CD8-positive, alpha-beta memory T cell (primary cell): ENCODE data around the gene TMEM87A. TPM values are rescaled to one million over a fixed set of nuclear protein-coding genes. Genes with fewer than 3 reads are reported as not detected.
A peak's percentile ranks its signal among the peaks of the same experiment; 100 is the strongest.

ENCODE experiments used
- CTCF ChIA-PET: fragments of 350-600 bp; sonication (Branson Sonifier 250); formaldehyde crosslinking; loops from one replicate; lab custom pipeline; 2021; ENCODE audit warnings: antibody characterized with exemption; lab: Charles Lee
- POLR2A ChIA-PET: fragments of 350-600 bp; sonication (Branson Sonifier 250); formaldehyde crosslinking; loops from one replicate; lab custom pipeline; 2021; ENCODE audit warnings: antibody characterized with exemption; lab: Charles Lee
- DNase-seq, 5 donors: peaks; one replicate each; pipeline versions ENCODE4 v3.0.0 to v3.0.0-alpha.2; 2020 to 2022; ENCODE audit warnings: mixed read lengths in 1 of 5
- H3K27ac ChIP-seq: one replicate; pipeline ENCODE4 v1.7.0; 2013; ENCODE audit warnings: low read depth, mild to moderate bottlenecking, low read length, moderate library complexity
- H3K27me3 ChIP-seq: 2 replicates; pipeline ENCODE4 v1.7.0; 2013; ENCODE audit warnings: low read length, mild to moderate bottlenecking; ENCODE audit not compliant: insufficient read depth, poor library complexity, severe bottlenecking
- H3K36me3 ChIP-seq: 2 replicates; pipeline ENCODE4 v1.7.0; 2013; ENCODE audit warnings: mild to moderate bottlenecking, low read length, moderate library complexity; ENCODE audit not compliant: insufficient read depth
- H3K4me1 ChIP-seq: 2 replicates; pipeline ENCODE4 v1.7.0; 2013; ENCODE audit warnings: mild to moderate bottlenecking, low read length, moderate library complexity; ENCODE audit not compliant: insufficient read depth
- H3K4me3 ChIP-seq: 2 replicates; pipeline ENCODE4 v1.7.0; 2013; ENCODE audit warnings: mild to moderate bottlenecking, low read length
- H3K9me3 ChIP-seq: 2 replicates; pipeline ENCODE4 v1.7.0; 2013; ENCODE audit warnings: mild to moderate bottlenecking, low read length
- H3K27ac Mint-ChIP-seq, 8 donors: one replicate each; pipeline ENCODE4 v1.8.0; 2020 to 2021; ENCODE audit warnings: mixed read lengths in 8 of 8, mild to moderate bottlenecking in 6 of 8, inconsistent platforms in 3 of 8, moderate library complexity in 3 of 8
- H3K27me3 Mint-ChIP-seq, 2 donors: one replicate each; pipeline ENCODE4 v1.8.0; 2020 to 2021; ENCODE audit warnings: mixed read lengths in 2 of 2, mild to moderate bottlenecking in 1 of 2, moderate library complexity in 1 of 2
- H3K36me3 Mint-ChIP-seq, 3 donors: one replicate each; pipeline ENCODE4 v1.8.0; 2020 to 2021; ENCODE audit warnings: mixed read lengths in 3 of 3, inconsistent platforms in 1 of 3, mild to moderate bottlenecking in 1 of 3
- H3K4me1 Mint-ChIP-seq, 3 donors: one replicate each; pipeline ENCODE4 v1.8.0; 2020 to 2021; ENCODE audit warnings: mixed read lengths in 3 of 3, inconsistent platforms in 1 of 3, mild to moderate bottlenecking in 1 of 3
- H3K4me3 Mint-ChIP-seq, 7 donors: one replicate each; pipeline ENCODE4 v1.8.0; 2020 to 2021; ENCODE audit warnings: mixed read lengths in 7 of 7, mild to moderate bottlenecking in 6 of 7, moderate library complexity in 4 of 7, inconsistent platforms in 2 of 7
- H3K9me3 Mint-ChIP-seq, 5 donors: one replicate each; pipeline ENCODE4 v1.8.0; 2020 to 2022; ENCODE audit warnings: mixed read lengths in 5 of 5, mild to moderate bottlenecking in 3 of 5, moderate library complexity in 2 of 5, inconsistent platforms in 1 of 5
- polyA plus RNA-seq: library from polyadenylated mRNA; unstranded; fragments of 300-500 nt; fragmentation: Illumina TruSeq; gene quantifications from one replicate; pipeline ENCODE4 v1.2.3, GENCODE V29; 2021
- total RNA-seq, 2 experiments: library from RNA; stranded (reverse); gene quantifications; one replicate each; pipeline ENCODE4 v1.2.3, GENCODE V29; 2021

Gene TMEM87A
- total and polyA plus RNA-seq, 3 experiments from 2014 or later: 44.6 to 66.3 (median 47.2) TPM

GRCh38 chr15:42184736-42185135 is 88.5 kb downstream of the TMEM87A start:
- Mint-ChIP-seq H3K4me3 (no peak overlapping the region), H3K27me3 (no peaks in the 10 kb centered on the region), H3K4me1 (no peaks in the 10 kb centered on the region), H3K27ac (peak overlapping the region in 1 of 8 donors; percentile 75), H3K9me3 (no peaks in the 10 kb centered on the region), H3K36me3 (peaks cover 13 to 85% (median 36%) of the 10 kb centered on the region in 3 donors)
- POLR2A ChIA-PET: no interaction called here
- Histone ChIP-seq H3K4me3 (no peak overlapping the region), H3K36me3 (peaks cover 57% of the 10 kb centered on the region), H3K27ac (no peak overlapping the region), H3K9me3 (no peaks in the 10 kb centered on the region), H3K27me3 (no peaks in the 10 kb centered on the region), H3K4me1 (no peaks in the 10 kb centered on the region)
- CTCF ChIA-PET: no interaction called here
- no peak for DNase-seq

GRCh38 chr15:42184296-42184695 is 88.9 kb downstream of the TMEM87A start:
- Histone ChIP-seq H3K4me1 (no peaks in the 10 kb centered on the region), H3K27me3 (no peaks in the 10 kb centered on the region), H3K4me3 (no peak overlapping the region), H3K9me3 (no peaks in the 10 kb centered on the region), H3K27ac (no peak overlapping the region), H3K36me3 (peaks cover 57% of the 10 kb centered on the region)
- Mint-ChIP-seq H3K4me1 (no peaks in the 10 kb centered on the region), H3K9me3 (no peaks in the 10 kb centered on the region), H3K27ac (peak overlapping the region in 1 of 8 donors; percentile 75), H3K27me3 (no peaks in the 10 kb centered on the region), H3K4me3 (no peak overlapping the region), H3K36me3 (peaks cover 13 to 87% (median 36%) of the 10 kb centered on the region in 3 donors)
- CTCF ChIA-PET: no interaction called here
- no peak for DNase-seq
- POLR2A ChIA-PET: no interaction called here

GRCh38 chr15:42182961-42183360 is 90.3 kb downstream of the TMEM87A start:
- peaks cover 52% of the 10 kb centered on the region for H3K36me3 ChIP-seq
- ChIA-PET POLR2A (no interaction called here), CTCF (no interaction called here)
- Mint-ChIP-seq H3K27ac (peak overlapping the region in 1 of 8 donors; percentile 7), H3K27me3 (no peaks in the 10 kb centered on the region), H3K36me3 (peaks cover 18 to 87% (median 36%) of the 10 kb centered on the region in 3 donors), H3K4me3 (no peak overlapping the region), H3K4me1 (no peaks in the 10 kb centered on the region), H3K9me3 (no peaks in the 10 kb centered on the region)
- H3K27me3 ChIP-seq: no peaks in the 10 kb centered on the region
- no peak overlapping the region for H3K27ac ChIP-seq
- no peaks in the 10 kb centered on the region for H3K4me1 ChIP-seq
- H3K9me3 ChIP-seq: no peaks in the 10 kb centered on the region
- no peak overlapping the region for H3K4me3 ChIP-seq
- no peak for DNase-seq

DNA sequence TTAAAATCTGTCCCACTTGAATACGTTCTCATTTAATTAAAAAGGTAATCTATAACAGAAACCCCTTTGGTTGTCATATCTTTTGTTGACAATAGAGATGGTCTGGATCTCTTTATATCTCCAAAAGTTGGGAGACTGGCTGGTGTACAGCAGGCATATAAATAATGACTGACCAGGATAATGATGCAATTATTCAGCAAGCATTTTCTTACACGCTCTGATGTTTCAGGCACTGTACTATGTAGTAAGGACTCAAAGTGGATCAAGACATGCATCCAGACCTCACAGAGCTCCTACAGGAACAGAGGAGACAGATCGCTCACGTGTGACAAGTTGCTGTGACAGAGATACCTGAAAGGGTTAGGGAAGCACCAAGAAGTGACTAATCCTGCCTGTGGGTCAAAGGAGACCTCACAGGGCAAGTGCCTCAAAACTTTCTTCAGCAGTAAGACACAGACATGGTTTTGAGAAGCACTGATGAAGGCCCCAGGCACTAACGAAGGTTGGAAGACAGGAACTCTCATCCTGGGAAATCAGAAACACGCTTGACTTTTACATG is 90.8 kb downstream of the TMEM87A start:
- no peaks in the 10 kb centered on the region for H3K27me3 Mint-ChIP-seq
- peaks cover 20 to 87% (median 36%) of the 10 kb centered on the region in 3 donors for H3K36me3 Mint-ChIP-seq
- H3K9me3 Mint-ChIP-seq: no peaks in the 10 kb centered on the region
- no peaks in the 10 kb centered on the region for H3K4me1 Mint-ChIP-seq
- ChIA-PET CTCF (no interaction called here), POLR2A (no interaction called here)
- Histone ChIP-seq H3K27me3 (no peaks in the 10 kb centered on the region), H3K9me3 (no peaks in the 10 kb centered on the region), H3K36me3 (peaks cover 52% of the 10 kb centered on the region), H3K27ac (no peak overlapping the region), H3K4me3 (no peak overlapping the region), H3K4me1 (no peaks in the 10 kb centered on the region)
- H3K4me3 Mint-ChIP-seq: no peak overlapping the region
- H3K27ac Mint-ChIP-seq: peak overlapping the region in 1 of 8 donors; percentile 60
- no peak for DNase-seq

- Mint-ChIP-seq H3K4me1 (peaks cover 0 to 2% (median 0%) of the 10 kb centered on the region in 3 donors), H3K9me3 (no peaks in the 10 kb centered on the region), H3K4me3 (no peak overlapping the region), H3K27ac (peak overlapping the region in 1 of 8 donors; percentile 17), H3K36me3 (peaks cover 8 to 84% (median 24%) of the 10 kb centered on the region in 3 donors), H3K27me3 (no peaks in the 10 kb centered on the region)
- CTCF ChIA-PET: no interaction called here
- Histone ChIP-seq H3K27me3 (no peaks in the 10 kb centered on the region), H3K4me3 (no peak overlapping the region), H3K36me3 (peaks cover 39% of the 10 kb centered on the region), H3K4me1 (no peaks in the 10 kb centered on the region), H3K27ac (no peak overlapping the region), H3K9me3 (no peaks in the 10 kb centered on the region)
- DNase-seq: no peak
- POLR2A ChIA-PET: no interaction called here
These were observed 95.2 kb downstream of the TMEM87A start for GRCh38 chr15:42178056-42178455.

- peaks cover 51% of the 10 kb centered on the region for H3K36me3 ChIP-seq
- no peaks in the 10 kb centered on the region for H3K27me3 ChIP-seq
- no peaks in the 10 kb centered on the region for H3K4me1 ChIP-seq
- H3K27ac ChIP-seq: no peak overlapping the region
- H3K4me3 ChIP-seq: no peak overlapping the region
- no peaks in the 10 kb centered on the region for H3K27me3 Mint-ChIP-seq
- CTCF ChIA-PET: no interaction called here
- H3K4me1 Mint-ChIP-seq: peaks cover 0 to 8% (median 7%) of the 10 kb centered on the region in 3 donors
- no peaks in the 10 kb centered on the region for H3K9me3 ChIP-seq
- no peak for DNase-seq
- H3K4me3 Mint-ChIP-seq: no peak overlapping the region
- H3K27ac Mint-ChIP-seq: peak overlapping the region in 2 of 8 donors; percentile 15 to 30
- no peaks in the 10 kb centered on the region for H3K9me3 Mint-ChIP-seq
- H3K36me3 Mint-ChIP-seq: peaks cover 16 to 87% (median 28%) of the 10 kb centered on the region in 3 donors
- POLR2A ChIA-PET: no interaction called here
These were observed 97.6 kb downstream of the TMEM87A start for GRCh38 chr15:42175671-42176070.

GRCh38 chr15:42172475-42172874 is 100.8 kb downstream of the TMEM87A start:
- H3K4me1 Mint-ChIP-seq: peaks cover 0 to 8% (median 7%) of the 10 kb centered on the region in 3 donors
- no peak overlapping the region for H3K27ac ChIP-seq
- H3K27me3 Mint-ChIP-seq: no peaks in the 10 kb centered on the region
- no peak overlapping the region for H3K4me3 ChIP-seq
- no peak overlapping the region for H3K4me3 Mint-ChIP-seq
- ChIA-PET CTCF (no interaction called here), POLR2A (no interaction called here)
- H3K27me3 ChIP-seq: no peaks in the 10 kb centered on the region
- no peaks in the 10 kb centered on the region for H3K4me1 ChIP-seq
- no peaks in the 10 kb centered on the region for H3K9me3 Mint-ChIP-seq
- H3K27ac Mint-ChIP-seq: peak overlapping the region in 3 of 8 donors; percentile 27 to 68 (median 56)
- DNase-seq: no peak
- peaks cover 58% of the 10 kb centered on the region for H3K36me3 ChIP-seq
- H3K9me3 ChIP-seq: no peaks in the 10 kb centered on the region
- H3K36me3 Mint-ChIP-seq: peaks cover 9 to 89% (median 31%) of the 10 kb centered on the region in 3 donors

- H3K4me3 Mint-ChIP-seq: no peak overlapping the region
These were observed 101.4 kb downstream of the TMEM87A start for GRCh38 chr15:42171795-42172194.

More at GRCh38 chr15:42171795-42172194, 101.4 kb downstream of the TMEM87A start:
- Histone ChIP-seq H3K4me1 (no peaks in the 10 kb centered on the region), H3K27me3 (no peaks in the 10 kb centered on the region), H3K9me3 (no peaks in the 10 kb centered on the region), H3K27ac (no peak overlapping the region), H3K36me3 (peaks cover 60% of the 10 kb centered on the region), H3K4me3 (no peak overlapping the region)
- CTCF ChIA-PET: no interaction called here
- Mint-ChIP-seq H3K27me3 (no peaks in the 10 kb centered on the region), H3K4me1 (peaks cover 0 to 8% (median 5%) of the 10 kb centered on the region in 3 donors), H3K36me3 (peaks cover 9 to 89% (median 35%) of the 10 kb centered on the region in 3 donors), H3K27ac (peak overlapping the region in 6 of 8 donors; percentile 27 to 93 (median 57)), H3K9me3 (no peaks in the 10 kb centered on the region)
- no peak for DNase-seq
- POLR2A ChIA-PET: no interaction called here
